WTC11 (cell line): ENCODE measurements around the gene HINFP. TPM values are rescaled to one million over a fixed set of nuclear protein-coding genes. Genes with fewer than 3 reads are reported as not detected.

Experiments used
- AFF4 ChIP-seq: sonication (generic); formaldehyde crosslinking; IDR thresholded peaks from 2 replicates; pipeline ENCODE4 v1.8.1; 2023; ENCODE audit warnings: mild to moderate bottlenecking, missing genetic modification reagents, borderline replicate concordance
- ARID4B ChIP-seq: sonication (generic); formaldehyde crosslinking; IDR thresholded peaks from 2 replicates; pipeline ENCODE4 v1.8.0; 2023; ENCODE audit warnings: missing genetic modification reagents, mild to moderate bottlenecking, borderline replicate concordance
- ATF6 ChIP-seq: sonication (generic); formaldehyde crosslinking; IDR thresholded peaks from 2 replicates; pipeline ENCODE4 v1.8.1; 2023; ENCODE audit warnings: mild to moderate bottlenecking, missing genetic modification reagents
- EMX1 ChIP-seq: fragments of 250-450 bp; sonication (Bioruptor Pico); IDR thresholded peaks from 2 replicates; pipeline ENCODE4 v1.8.0; 2021; ENCODE audit warnings: mild to moderate bottlenecking
- ESRRA ChIP-seq: sonication (generic); formaldehyde crosslinking; IDR thresholded peaks from 2 replicates; pipeline ENCODE4 v1.8.1; 2022; ENCODE audit warnings: mild to moderate bottlenecking, missing genetic modification reagents, borderline replicate concordance
- ETV6 ChIP-seq: sonication (generic); formaldehyde crosslinking; IDR thresholded peaks from 2 replicates; pipeline ENCODE4 v1.8.1; 2022; ENCODE audit warnings: mild to moderate bottlenecking, missing genetic modification reagents
- FOXJ3 ChIP-seq: sonication (generic); formaldehyde crosslinking; IDR thresholded peaks from 2 replicates; pipeline ENCODE4 v1.9.0; 2021; ENCODE audit warnings: missing genetic modification reagents, mild to moderate bottlenecking, borderline replicate concordance
- FOXK1 ChIP-seq: sonication (generic); formaldehyde crosslinking; IDR thresholded peaks from 2 replicates; pipeline ENCODE4 v1.8.0; 2022; ENCODE audit warnings: mild to moderate bottlenecking, moderate library complexity, missing genetic modification reagents
- HMGXB4 ChIP-seq: sonication (generic); formaldehyde crosslinking; IDR thresholded peaks from 2 replicates; pipeline ENCODE4 v1.8.1; 2023; ENCODE audit warnings: mild to moderate bottlenecking, moderate library complexity, missing genetic modification reagents
- JAZF1 ChIP-seq: fragments of 250-450 bp; sonication (Bioruptor Pico); IDR thresholded peaks from 2 replicates; pipeline ENCODE4 v1.9.0; 2021; ENCODE audit warnings: moderate library complexity, mild to moderate bottlenecking, inconsistent platforms
- MLX ChIP-seq: sonication (generic); formaldehyde crosslinking; IDR thresholded peaks from 2 replicates; pipeline ENCODE4 v1.8.1; 2023; ENCODE audit warnings: mild to moderate bottlenecking, missing genetic modification reagents, moderate library complexity
- OVOL2 ChIP-seq: fragments of 250-450 bp; sonication (Bioruptor Pico); IDR thresholded peaks from 2 replicates; pipeline ENCODE4 v1.9.0; 2021; ENCODE audit warnings: mild to moderate bottlenecking, borderline replicate concordance
- SP1 ChIP-seq: sonication (generic); formaldehyde crosslinking; conservative IDR thresholded peaks from 2 replicates; pipeline ENCODE4 v1.8.1; 2022; ENCODE audit warnings: missing genetic modification reagents
- ZBTB21 ChIP-seq: sonication (generic); formaldehyde crosslinking; IDR thresholded peaks from 2 replicates; pipeline ENCODE4 v1.8.1; 2023; ENCODE audit warnings: mild to moderate bottlenecking, missing genetic modification reagents, borderline replicate concordance
- ZNF219 ChIP-seq: sonication (generic); formaldehyde crosslinking; IDR thresholded peaks from 2 replicates; pipeline ENCODE4 v1.8.0; 2023; ENCODE audit warnings: missing genetic modification reagents, mild to moderate bottlenecking, borderline replicate concordance
- ZNF281 ChIP-seq: sonication (generic); formaldehyde crosslinking; IDR thresholded peaks from 2 replicates; pipeline ENCODE4 v1.8.0; 2023; ENCODE audit warnings: mild to moderate bottlenecking, missing genetic modification reagents
- ZNF396 ChIP-seq: fragments of 250-450 bp; sonication (Bioruptor Pico); IDR thresholded peaks from 2 replicates; pipeline ENCODE4 v1.8.0; 2021; ENCODE audit warnings: mild to moderate bottlenecking, moderate library complexity, borderline replicate concordance
- ZNF416 ChIP-seq: fragments of 250-450 bp; sonication (Bioruptor Pico); IDR thresholded peaks from 2 replicates; pipeline ENCODE4 v1.9.0; 2021; ENCODE audit warnings: mild to moderate bottlenecking, inconsistent platforms
- ZNF512 ChIP-seq: sonication (generic); formaldehyde crosslinking; IDR thresholded peaks from 2 replicates; pipeline ENCODE4 v1.8.1; 2022; ENCODE audit warnings: missing genetic modification reagents, borderline replicate concordance
- ZNF671 ChIP-seq: fragments of 250-450 bp; sonication (Bioruptor Pico); IDR thresholded peaks from 2 replicates; pipeline ENCODE4 v1.8.0; 2021; ENCODE audit warnings: mild to moderate bottlenecking
- total RNA-seq: library from RNA; stranded (reverse); gene quantifications from 3 replicates; pipeline ENCODE4 v1.2.3, GENCODE V29; 2021

The HINFP gene
- total RNA-seq, 1 experiment from 2014 or later, result 35.4 TPM

GRCh38 chr11:119093942-119094815 is 27.2 kb upstream of the HINFP start (continued):
- TF ChIP-seq FOXJ3 (CRISPR knock-in tag) (no peak), EMX1 (CRISPR knock-in tag) (0 out of 2 replicates have a peak, but pooled peaks have one; percentile 42), OVOL2 (CRISPR knock-in tag) (no peak), ZNF416 (no peak), FOXK1 (CRISPR knock-in tag) (no peak), ESRRA (CRISPR knock-in tag) (no peak; the same call in 1 of the 2 replicates), AFF4 (0 out of 2 replicates have a peak, but pooled peaks have one; percentile 31), ATF6 (no peak), JAZF1 (no peak), ZNF281 (CRISPR knock-in tag) (no peak), SP1 (CRISPR knock-in tag) (no peak; the same call in 1 of the 2 replicates), ZBTB21 (CRISPR knock-in tag) (no peak), ETV6 (CRISPR knock-in tag) (0 out of 2 replicates have a peak, but pooled peaks have one; percentile 19), ZNF512 (CRISPR knock-in tag) (0 out of 2 replicates have a peak, but pooled peaks have one; percentile 60), ARID4B (CRISPR knock-in tag) (no peak), ZNF219 (CRISPR knock-in tag) (no peak), ZNF396 (CRISPR knock-in tag) (no peak), MLX (CRISPR knock-in tag) (no peak), HMGXB4 (CRISPR knock-in tag) (0 out of 2 replicates have a peak, but pooled peaks have one; percentile 14), ZNF671 (CRISPR knock-in tag) (no peak)
